HK-2 (cell line): ENCODE measurements around the gene FZD2.
"Not testable (repeated sequence)": the region's sequence is repeated elsewhere in the genome, so short reads cannot be mapped to it uniquely, and the experiment has no call there.

Experiments
- DNase-seq: peaks from one replicate; pipeline ENCODE4 v3.0.0-alpha.2; 2018; ENCODE audit not compliant: unreplicated experiment

Gene FZD2

GRCh38 chr17:44575403-44575802, 18.1 kb downstream of the FZD2 start:
- DNase-seq: no peak

GRCh38 chr17:44578947-44579346, 21.7 kb downstream of the FZD2 start:
- no peak for DNase-seq

DNA sequence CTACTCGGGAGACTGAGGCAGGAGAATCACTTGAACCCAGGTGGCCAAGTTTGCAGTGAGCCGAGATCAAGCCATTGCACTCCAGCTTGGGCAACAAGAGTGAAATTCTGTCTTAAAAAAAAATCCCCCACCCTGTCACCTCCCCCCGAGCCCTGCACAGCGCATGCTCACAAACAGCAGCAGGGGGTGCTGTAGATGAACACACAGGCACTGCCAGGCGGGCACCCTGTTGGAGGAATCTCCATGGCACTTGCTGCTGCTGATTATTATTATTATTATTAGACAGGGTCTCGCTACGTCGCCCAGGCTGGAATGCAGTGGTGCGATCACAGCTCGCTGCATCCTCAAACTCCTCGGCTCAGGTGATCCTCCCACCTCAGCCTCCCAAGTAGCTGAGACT, 24.6 kb downstream of the FZD2 start:
- DNase-seq: no peak

- DNase-seq: no peak
Observed at GRCh38 chr17:44584443-44584842, 27.2 kb downstream of the FZD2 start.

DNA sequence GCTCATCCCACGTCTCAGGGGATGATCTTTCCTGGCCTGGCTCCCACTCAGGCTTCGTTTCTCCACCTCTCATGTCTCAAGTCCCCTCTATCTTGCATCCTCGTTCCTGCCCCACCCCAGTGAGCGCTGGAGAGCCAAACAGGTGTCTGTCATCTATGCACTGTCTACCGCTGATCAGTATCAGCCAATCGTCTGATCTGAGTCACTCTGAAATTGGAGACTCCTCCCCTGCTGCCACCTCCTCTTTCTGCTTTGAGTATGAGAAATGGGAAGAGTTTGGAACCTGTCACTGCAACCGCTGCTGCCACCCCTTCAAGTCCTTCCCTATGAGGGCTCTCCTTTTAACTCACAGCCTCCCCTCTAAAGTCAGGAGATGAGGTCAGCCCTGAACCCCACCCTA, 28.0 kb downstream of the FZD2 start:
- no peak for DNase-seq

DNA sequence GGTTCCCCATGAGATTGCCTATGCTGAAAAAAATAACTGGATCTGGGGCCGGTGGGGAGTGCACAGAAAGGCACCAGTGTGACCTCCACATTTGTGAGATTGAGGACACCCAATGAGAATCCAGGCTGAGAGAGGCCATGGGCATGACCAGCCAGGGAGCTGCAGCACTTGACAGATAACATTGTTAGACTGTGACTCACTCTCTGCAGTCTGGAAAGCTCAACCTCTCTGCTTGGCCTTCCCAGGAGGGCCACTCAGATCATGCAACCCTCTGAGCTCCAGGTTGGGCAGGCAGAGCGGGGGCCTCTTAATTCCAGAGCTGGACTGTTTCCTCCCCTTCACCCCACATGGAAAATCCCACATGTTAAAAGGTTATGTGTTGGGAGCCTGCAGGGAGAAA, 30.1 kb downstream of the FZD2 start:
- peak; percentile 80 for DNase-seq

GRCh38 chr17:44589316-44590071, 32.2 kb downstream of the FZD2 start:
- DNase-seq: no peak

GRCh38 chr17:44590072-44590462, 32.8 kb downstream of the FZD2 start:
- DNase-seq: not testable (repeated sequence)

DNA sequence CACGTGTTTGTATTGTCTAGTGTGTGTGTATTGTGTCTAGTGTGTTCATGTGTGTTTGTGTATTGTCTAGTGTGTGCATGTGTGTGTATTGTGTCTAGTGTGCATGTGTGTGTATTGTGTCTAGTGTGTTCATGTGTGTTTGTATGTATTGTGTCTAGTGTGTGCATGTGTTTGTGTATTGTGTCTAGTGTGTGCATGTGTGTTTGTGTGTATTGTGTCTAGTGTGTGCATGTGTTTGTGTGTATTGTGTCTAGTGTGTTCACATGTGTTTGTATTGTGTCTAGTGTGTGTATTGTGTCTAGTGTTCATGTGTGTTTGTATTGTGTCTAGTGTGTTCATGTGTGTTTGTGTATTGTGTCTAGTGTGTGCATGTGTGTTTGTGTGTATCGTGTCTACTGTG, 33.5 kb downstream of the FZD2 start:
- DNase-seq: not testable (repeated sequence)

- no peak for DNase-seq
Observed at GRCh38 chr17:44591206-44591605, 33.9 kb downstream of the FZD2 start.

GRCh38 chr17:44593156-44593555, 35.9 kb downstream of the FZD2 start:
- DNase-seq: no peak

GRCh38 chr17:44595216-44595775, 38.0 kb downstream of the FZD2 start:
- DNase-seq: no peak

- DNase-seq: no peak
Observed at GRCh38 chr17:44598329-44598728, 41.0 kb downstream of the FZD2 start.

GRCh38 chr17:44598932-44599297, 41.6 kb downstream of the FZD2 start:
- no peak for DNase-seq

DNA sequence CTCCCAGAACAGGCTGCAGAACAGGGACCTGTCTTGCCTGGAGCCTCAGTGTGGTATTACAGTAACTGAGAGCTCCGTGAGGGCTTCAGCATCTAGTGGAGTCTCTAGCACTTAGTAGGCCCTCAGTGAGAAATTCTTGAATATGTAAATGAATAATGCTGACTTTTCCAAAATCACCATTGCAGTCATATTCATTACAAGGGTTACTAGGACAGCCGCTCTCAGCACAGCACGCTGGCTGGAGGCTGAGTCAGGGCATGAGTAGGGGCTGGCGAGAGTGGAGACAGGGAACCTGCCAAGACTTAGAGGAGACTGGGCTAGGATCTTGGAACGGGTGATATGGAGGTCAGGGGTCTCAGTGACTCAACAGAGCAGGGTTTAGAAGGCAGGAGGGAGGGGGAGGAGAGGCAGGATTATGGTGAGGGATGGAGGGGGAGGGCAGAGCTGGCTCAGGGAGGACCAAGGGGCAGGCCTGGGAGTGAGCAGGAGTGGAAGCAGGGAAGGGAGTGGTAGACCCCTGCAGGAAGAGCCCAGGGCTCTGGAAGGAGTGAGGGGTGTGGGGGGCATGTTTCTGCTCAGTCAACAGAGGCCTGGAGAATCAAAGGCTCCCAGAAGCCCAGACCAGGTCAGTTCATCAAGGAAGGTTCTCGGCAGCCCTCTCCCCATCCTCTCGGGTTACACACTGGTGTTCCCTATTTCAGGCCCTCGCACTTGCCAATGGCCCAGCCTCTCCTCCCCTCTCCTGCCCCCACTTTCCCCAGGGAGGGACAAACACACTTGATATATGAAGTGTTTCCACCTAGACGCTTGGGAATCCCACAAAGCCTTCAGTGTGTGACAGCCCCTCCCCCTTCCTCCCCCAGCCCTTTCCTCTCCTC, 42.3 kb downstream of the FZD2 start:
- DNase-seq: peak; percentile 77

- DNase-seq: no peak
Observed at GRCh38 chr17:44601539-44601938, 44.3 kb downstream of the FZD2 start.

DNA sequence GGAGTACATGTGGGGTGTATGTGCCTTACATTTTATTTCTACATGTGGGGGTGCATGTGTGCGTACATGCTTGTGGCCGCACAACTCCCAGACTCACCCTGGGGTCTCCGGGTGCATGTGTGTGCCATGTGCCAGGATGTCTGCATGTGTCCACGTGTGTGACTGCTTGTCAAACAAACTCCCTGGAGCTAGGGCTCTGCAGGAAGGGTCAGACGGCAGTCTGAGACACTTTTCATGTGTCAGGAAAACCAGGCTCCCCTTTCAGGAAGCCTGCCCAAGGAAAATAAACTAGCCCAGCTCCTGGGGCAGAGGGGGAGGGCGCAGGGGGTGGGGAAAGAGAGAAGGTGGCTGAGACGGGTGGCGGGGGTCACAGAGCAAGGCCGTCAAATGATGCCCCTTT, 44.7 kb downstream of the FZD2 start:
- DNase-seq: no peak

DNA sequence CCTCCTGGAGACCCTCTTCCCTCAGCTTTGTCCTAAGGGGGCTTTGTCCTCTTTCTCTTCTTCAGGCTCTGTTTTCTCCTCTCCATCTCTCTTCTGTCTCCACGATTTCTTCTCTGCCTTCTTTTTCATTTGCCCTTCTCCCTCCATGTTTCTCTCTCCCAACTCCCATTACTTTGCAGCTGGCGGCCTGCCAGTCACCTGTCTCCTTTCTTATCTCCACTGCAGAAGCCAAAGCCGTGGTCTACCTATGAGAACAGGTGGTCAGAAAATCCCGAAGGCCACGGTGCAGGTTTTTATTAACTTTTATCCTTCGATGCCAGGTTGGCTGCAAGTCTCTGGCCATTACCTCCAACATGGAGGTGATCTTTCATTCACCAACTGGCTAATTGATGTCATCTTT, 45.1 kb downstream of the FZD2 start:
- no peak for DNase-seq

GRCh38 chr17:44602970-44603369, 45.7 kb downstream of the FZD2 start:
- DNase-seq: no peak

GRCh38 chr17:44604116-44604761, 47.0 kb downstream of the FZD2 start:
- DNase-seq: no peak

GRCh38 chr17:44604768-44605485, 47.6 kb downstream of the FZD2 start:
- DNase-seq: no peak

- DNase-seq: no peak
Observed at GRCh38 chr17:44606658-44607057, 49.4 kb downstream of the FZD2 start.
